OCI-LY7 (cell line): ENCODE data around the gene ADGRD2. TPM values are rescaled to one million over a fixed set of nuclear protein-coding genes. Genes with fewer than 3 reads are reported as not detected.

Experiments
- BruUV-seq: library from RNA; stranded (reverse); fragments of 400-500 nt; replicated peaks from 2 replicates; lab custom pipeline; 2021; lab: Mats Ljungman, UMichigan
- CTCF ChIA-PET: fragments of 300-600 bp; sonication (Branson Sonifier 250); formaldehyde crosslinking; loops from one replicate; lab custom pipeline; 2022; ENCODE audit warnings: antibody characterized with exemption; ENCODE audit not compliant: unreplicated experiment; lab: Charles Lee
- POLR2A ChIA-PET: fragments of 300-600 bp; sonication (Branson Sonifier 250); formaldehyde crosslinking; loops from one replicate; lab custom pipeline; 2022; ENCODE audit warnings: antibody characterized with exemption; lab: Charles Lee
- DNase-seq: peaks from one replicate; pipeline ENCODE4 v3.0.0-alpha.2; 2015; ENCODE audit warnings: low spot score
- H2AFZ ChIP-seq: fragments of 200-600 bp; sonication (generic), shearing (Covaris generic); 2 replicates; pipeline ENCODE4 v1.6.1; 2014; ENCODE audit warnings: mild to moderate bottlenecking, antibody characterized with exemption, low read length, moderate library complexity
- H3K27ac ChIP-seq: fragments of 200-600 bp; sonication (generic); 2 replicates; pipeline ENCODE4 v1.5.1; 2014; ENCODE audit warnings: mixed run types, low read depth, mild to moderate bottlenecking, moderate library complexity, low read length, inconsistent platforms; ENCODE audit not compliant: poor library complexity, severe bottlenecking
- H3K36me3 ChIP-seq: fragments of 200-600 bp; sonication (generic); 2 replicates; pipeline ENCODE4 v1.6.1; 2014; ENCODE audit warnings: mild to moderate bottlenecking, antibody characterized with exemption, low read length, moderate library complexity, mixed read lengths; ENCODE audit not compliant: insufficient read depth
- H3K4me1 ChIP-seq: fragments of 200-600 bp; sonication (generic); 2 replicates; pipeline ENCODE4 v1.5.1; 2014; ENCODE audit warnings: mild to moderate bottlenecking, low read length; ENCODE audit not compliant: insufficient read depth, poor library complexity, severe bottlenecking
- H3K4me2 ChIP-seq: fragments of 200-600 bp; sonication (generic); 2 replicates; pipeline ENCODE4 v1.6.1; 2014; ENCODE audit warnings: mild to moderate bottlenecking, low read length
- H3K4me3 ChIP-seq: fragments of 200-600 bp; sonication (generic); 2 replicates; pipeline ENCODE4 v1.5.1; 2014; ENCODE audit warnings: mild to moderate bottlenecking, low read depth, low read length; ENCODE audit not compliant: poor library complexity, severe bottlenecking
- H3K79me2 ChIP-seq: fragments of 200-600 bp; sonication (generic); 2 replicates; pipeline ENCODE4 v1.6.1; 2016; ENCODE audit warnings: low read depth, mild to moderate bottlenecking, low read length, moderate library complexity, mixed read lengths; ENCODE audit not compliant: insufficient read depth
- H3K9me2 ChIP-seq: fragments of 200-600 bp; sonication (generic); 2 replicates; pipeline ENCODE4 v1.6.1; 2016; ENCODE audit warnings: mild to moderate bottlenecking, low read length, mixed read lengths; ENCODE audit not compliant: insufficient read depth
- H3K9me3 ChIP-seq: fragments of 200-600 bp; sonication (generic); 2 replicates; pipeline ENCODE4 v1.6.1; 2014; ENCODE audit warnings: mild to moderate bottlenecking, mixed run types, low read length, mixed read lengths
- H4K20me1 ChIP-seq: fragments of 200-600 bp; sonication (generic); 2 replicates; pipeline ENCODE4 v1.6.1; 2014; ENCODE audit warnings: mild to moderate bottlenecking, antibody characterized with exemption, low read length, moderate library complexity, mixed read lengths; ENCODE audit not compliant: insufficient read depth
- EZH2phosphoT487 ChIP-seq: fragments of 200-600 bp; sonication (generic); IDR thresholded peaks from 2 replicates; pipeline ENCODE4 v1.6.1; 2018; ENCODE audit warnings: low read depth, borderline replicate concordance, mild to moderate bottlenecking, mixed run types, antibody characterized with exemption, low read length, moderate library complexity, mixed read lengths
- intact Hi-C: fragments of 100-400 bp; cut with micrococcal nuclease; formaldehyde crosslinking; loops from one replicate; pipeline ENCODE4 v1.10.0; 2022; ENCODE audit not compliant: unreplicated experiment
- total RNA-seq, 2 experiments: library from RNA; depleted of rRNA in 1 of 2; stranded (reverse); fragments of >200 nt in 1 of 2; shearing (Covaris generic) in 1 of 2; gene quantifications; 2 replicates each; pipeline ENCODE4 v1.2.3, GENCODE V29; 2014 to 2022
- TF ChIP-seq, protein P1 (sequence below): fragments of 200-600 bp; sonication (generic); conservative IDR thresholded peaks from 2 replicates; pipeline ENCODE4 v1.5.1; 2014; ENCODE audit warnings: mild to moderate bottlenecking, antibody characterized with exemption, low read length, moderate library complexity, mixed read lengths

Gene ADGRD2
- total RNA-seq, 2 experiments from 2014 or later: not detected

DNA sequence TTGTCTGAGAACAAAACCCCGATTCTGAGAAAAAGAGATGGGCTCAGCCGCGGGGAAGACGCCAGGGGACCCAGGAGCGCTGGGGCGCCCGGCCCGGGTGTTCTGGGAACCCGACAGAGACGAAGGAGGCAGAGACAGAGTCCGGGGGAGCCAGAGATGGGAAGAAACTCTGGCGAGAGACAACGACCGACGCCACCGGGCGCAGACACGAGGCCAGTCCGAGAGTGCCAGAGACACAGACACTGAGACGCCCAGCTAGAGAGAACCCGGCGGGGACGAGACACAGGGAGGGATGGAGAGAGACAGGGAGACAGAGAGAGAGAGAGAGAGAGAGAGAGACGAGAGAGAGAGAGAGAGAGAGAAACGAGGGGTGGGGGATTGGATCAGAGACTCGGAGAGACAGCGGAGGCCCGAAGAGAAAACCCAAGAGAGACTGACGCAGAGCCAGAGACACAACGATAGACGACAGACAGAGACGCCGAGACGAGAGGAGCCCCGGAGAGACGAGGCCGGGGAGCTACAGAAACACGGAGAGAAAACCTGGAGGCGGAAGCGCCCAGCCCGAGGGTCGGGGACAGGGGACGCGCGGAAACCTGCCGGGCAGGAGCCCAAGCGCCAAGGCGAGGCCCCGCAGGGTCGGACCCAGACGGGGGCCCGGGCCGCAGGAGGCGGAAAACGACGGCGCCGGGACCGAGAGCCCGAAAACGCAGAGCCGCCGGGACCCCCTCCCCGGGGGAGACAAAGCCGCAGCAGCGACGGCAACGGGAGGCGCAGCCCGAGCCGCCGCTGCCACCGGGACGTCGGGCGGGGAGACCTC lies 53.7 kb downstream of the ADGRD2 start:
- CTCF ChIA-PET: no interaction called here
- no peak for TF ChIP-seq EZH2phosphoT487
- TF ChIP-seq, protein P1, sequence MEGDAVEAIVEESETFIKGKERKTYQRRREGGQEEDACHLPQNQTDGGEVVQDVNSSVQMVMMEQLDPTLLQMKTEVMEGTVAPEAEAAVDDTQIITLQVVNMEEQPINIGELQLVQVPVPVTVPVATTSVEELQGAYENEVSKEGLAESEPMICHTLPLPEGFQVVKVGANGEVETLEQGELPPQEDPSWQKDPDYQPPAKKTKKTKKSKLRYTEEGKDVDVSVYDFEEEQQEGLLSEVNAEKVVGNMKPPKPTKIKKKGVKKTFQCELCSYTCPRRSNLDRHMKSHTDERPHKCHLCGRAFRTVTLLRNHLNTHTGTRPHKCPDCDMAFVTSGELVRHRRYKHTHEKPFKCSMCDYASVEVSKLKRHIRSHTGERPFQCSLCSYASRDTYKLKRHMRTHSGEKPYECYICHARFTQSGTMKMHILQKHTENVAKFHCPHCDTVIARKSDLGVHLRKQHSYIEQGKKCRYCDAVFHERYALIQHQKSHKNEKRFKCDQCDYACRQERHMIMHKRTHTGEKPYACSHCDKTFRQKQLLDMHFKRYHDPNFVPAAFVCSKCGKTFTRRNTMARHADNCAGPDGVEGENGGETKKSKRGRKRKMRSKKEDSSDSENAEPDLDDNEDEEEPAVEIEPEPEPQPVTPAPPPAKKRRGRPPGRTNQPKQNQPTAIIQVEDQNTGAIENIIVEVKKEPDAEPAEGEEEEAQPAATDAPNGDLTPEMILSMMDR: no peak
- H2AFZ ChIP-seq: no peak overlapping the region
- POLR2A ChIA-PET: no interaction called here
- H3K9me2 ChIP-seq: no peaks in the 10 kb centered on the region
- no peak overlapping the region for H3K4me3 ChIP-seq
- H3K79me2 ChIP-seq: no peaks in the 10 kb centered on the region
- no peak for DNase-seq
- H3K9me3 ChIP-seq: no peaks in the 10 kb centered on the region
- H3K27ac ChIP-seq: no peak overlapping the region
- intact Hi-C loops: no loop called here
- BruUV-seq: no TSS peak
- H3K36me3 ChIP-seq: no peaks in the 10 kb centered on the region
- no peaks in the 10 kb centered on the region for H4K20me1 ChIP-seq
- no peaks in the 10 kb centered on the region for H3K4me1 ChIP-seq
- no peak overlapping the region for H3K4me2 ChIP-seq

DNA sequence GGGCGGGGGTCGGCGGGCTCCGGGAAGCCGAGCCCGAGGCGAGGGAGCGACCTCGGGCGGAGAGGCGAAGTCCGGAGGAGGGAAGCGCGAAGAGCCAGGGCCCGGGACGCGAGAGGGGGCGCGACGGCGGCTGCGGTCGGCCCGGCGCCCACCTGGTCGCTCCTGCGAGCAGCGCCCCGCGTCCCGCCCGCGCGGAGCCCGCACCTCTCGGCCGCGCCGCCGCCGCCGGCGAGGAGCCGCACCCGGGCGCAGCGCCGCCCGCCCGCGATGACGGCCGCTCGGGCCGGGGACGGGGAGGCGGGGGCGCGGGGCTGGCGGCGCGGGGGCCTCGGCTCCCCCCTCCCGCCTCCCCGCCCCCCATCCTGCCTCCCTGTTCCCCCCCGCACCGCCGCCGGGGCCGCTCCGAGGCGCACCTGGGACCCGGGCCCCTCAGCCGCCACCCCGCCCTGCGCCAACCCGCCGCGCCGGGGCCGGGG lies 54.3 kb downstream of the ADGRD2 start:
- no peaks in the 10 kb centered on the region for H3K36me3 ChIP-seq
- POLR2A ChIA-PET: no interaction called here
- no peak overlapping the region for H3K4me2 ChIP-seq
- no peak overlapping the region for H2AFZ ChIP-seq
- no peaks in the 10 kb centered on the region for H3K9me2 ChIP-seq
- H3K4me1 ChIP-seq: no peaks in the 10 kb centered on the region
- H3K4me3 ChIP-seq: no peak overlapping the region
- no peak for TF ChIP-seq EZH2phosphoT487
- TF ChIP-seq, protein P1: no peak
- no peaks in the 10 kb centered on the region for H3K79me2 ChIP-seq
- DNase-seq: no peak
- CTCF ChIA-PET: no interaction called here
- no peaks in the 10 kb centered on the region for H3K9me3 ChIP-seq
- BruUV-seq: no TSS peak
- intact Hi-C loops: no loop called here
- no peaks in the 10 kb centered on the region for H4K20me1 ChIP-seq
- no peak overlapping the region for H3K27ac ChIP-seq
